Measurements from ENCODE around the gene PLA2G4D.
A peak's percentile ranks its signal among the peaks of the same experiment; 100 is the strongest.

PLA2G4D gene

GRCh38 chr15:42087460-42087859, 6.9 kb downstream of the PLA2G4D start:
- ChIA-PET CTCF (interaction anchor here (0.6 to 12.3 kb wide), 3 partner anchors 24 to 391 kb away, joined by 3 to 274 read pairs (median 3); no protein-coding TSS in a partner anchor), POLR2A (no interaction called here)
- no peak for DNase-seq (ENCODE audit: low read depth, low spot score)
- TF ChIP-seq CTCF (IDR thresholded peaks at IDR 0.05; ENCODE audit: insufficient read depth, low read length, missing control alignments) = no peak
- H3K4me3 ChIP-seq (ENCODE audit: low read depth, low read length) = no peak overlapping the region

GRCh38 chr15:42085721-42086120, 8.6 kb downstream of the PLA2G4D start:
- CTCF ChIA-PET = interaction anchor here (0.9 to 12.3 kb wide), 8 partner anchors 8 to 98 kb away, joined by 3 to 274 read pairs (median 20); partner anchors contain the start of gene PLA2G4D
- no peak overlapping the region for H3K4me3 ChIP-seq (ENCODE audit: low read depth, low read length)
- no peak for DNase-seq (ENCODE audit: low read depth, low spot score)
- no peak for TF ChIP-seq CTCF (IDR thresholded peaks at IDR 0.05; ENCODE audit: insufficient read depth, low read length, missing control alignments)
- POLR2A ChIA-PET = interaction anchor here (0.6 kb wide), 1 partner anchor 95 kb away, joined by 4 read pairs; no protein-coding TSS in a partner anchor

GRCh38 chr15:42085236-42085605, 9.1 kb downstream of the PLA2G4D start:
- ChIA-PET CTCF (interaction anchor here (0.9 to 12.3 kb wide), 12 partner anchors 8 to 98 kb away, joined by 3 to 274 read pairs (median 14); partner anchors contain the start of gene PLA2G4D), POLR2A (no interaction called here)
- no peak for DNase-seq (ENCODE audit: low read depth, low spot score)

GRCh38 chr15:42084465-42085235, 9.7 kb downstream of the PLA2G4D start:
- TF ChIP-seq CTCF (IDR thresholded peaks at IDR 0.05; ENCODE audit: insufficient read depth, low read length, missing control alignments) = peak; percentile 95
- ChIA-PET POLR2A (no interaction called here), CTCF (interaction anchor here (0.6 to 12.3 kb wide), 38 partner anchors 12 to 387 kb away, joined by 3 to 274 read pairs (median 4); partner anchors contain the start of genes PLA2G4D and PLA2G4F)
- no peak overlapping the region for H3K4me3 ChIP-seq (ENCODE audit: low read depth, low read length)
- no peak for DNase-seq (ENCODE audit: low read depth, low spot score)

More at GRCh38 chr15:42085236-42085605, 9.1 kb downstream of the PLA2G4D start:
- H3K4me3 ChIP-seq (ENCODE audit: low read depth, low read length) = no peak overlapping the region
- no peak for TF ChIP-seq CTCF (IDR thresholded peaks at IDR 0.05; ENCODE audit: insufficient read depth, low read length, missing control alignments)

GRCh38 chr15:42083916-42084315, 10.4 kb downstream of the PLA2G4D start:
- POLR2A ChIA-PET = no interaction called here
- TF ChIP-seq CTCF (IDR thresholded peaks at IDR 0.05; ENCODE audit: insufficient read depth, low read length, missing control alignments) = no peak
- DNase-seq (ENCODE audit: low read depth, low spot score) = no peak
- no peak overlapping the region for H3K4me3 ChIP-seq (ENCODE audit: low read depth, low read length)
- CTCF ChIA-PET = interaction anchor here (0.6 to 12.3 kb wide), 36 partner anchors 13 to 388 kb away, joined by 3 to 274 read pairs (median 4); partner anchors contain the start of genes PLA2G4D and PLA2G4F

GRCh38 chr15:42083605-42083908, 10.8 kb downstream of the PLA2G4D start:
- DNase-seq (ENCODE audit: low read depth, low spot score) = no peak
- CTCF ChIA-PET = interaction anchor here (0.7 to 12.3 kb wide), 24 partner anchors 13 to 386 kb away, joined by 3 to 274 read pairs (median 8); partner anchors contain the start of gene PLA2G4D
- POLR2A ChIA-PET = no interaction called here
- TF ChIP-seq CTCF (IDR thresholded peaks at IDR 0.05; ENCODE audit: insufficient read depth, low read length, missing control alignments) = no peak
- H3K4me3 ChIP-seq (ENCODE audit: low read depth, low read length) = no peak overlapping the region
